CD4-positive, alpha-beta T cell (primary cell): ENCODE results near the gene XPNPEP2. TPM values are rescaled to one million over a fixed set of nuclear protein-coding genes. Genes with fewer than 3 reads are reported as not detected.

Source experiments
- ATAC-seq: fragments of 200-7000 bp; cut with Tn5 transposase; one replicate; pipeline ENCODE4 v1.10.0; 2022; ENCODE audit warnings: mild to moderate bottlenecking; ENCODE audit not compliant: poor library complexity
- CTCF ChIA-PET: fragments of 350-600 bp; sonication (Branson Sonifier 250); formaldehyde crosslinking; loops from one replicate; lab custom pipeline; 2021; ENCODE audit warnings: antibody characterized with exemption, inconsistent platforms; lab: Charles Lee
- POLR2A ChIA-PET: fragments of 350-600 bp; sonication (Branson Sonifier 250); formaldehyde crosslinking; loops from one replicate; lab custom pipeline; 2021; ENCODE audit warnings: antibody characterized with exemption, inconsistent platforms; lab: Charles Lee
- DNase-seq, 14 experiments: peaks; one replicate each; pipeline ENCODE4 v3.0.0-alpha.2; 2013 to 2020; ENCODE audit warnings: mixed read lengths in 2 of 14
- H3K27ac ChIP-seq, 2 donors: one replicate each; pipeline versions ENCODE4 v1.5.1 to v1.7.0; 2013; ENCODE audit warnings: low read length in 2 of 2, low read depth in 1 of 2, mild to moderate bottlenecking in 1 of 2
- H3K27me3 ChIP-seq, 2 experiments: 1 replicate in 1 of 2; 2 replicates in 1 of 2; pipeline versions ENCODE4 v1.6.1 to v1.7.0; 2013; ENCODE audit warnings: low read length in 2 of 2, control low read depth in 1 of 2, mild to moderate bottlenecking in 1 of 2, moderate library complexity in 1 of 2; ENCODE audit not compliant: insufficient read depth in 2 of 2, control insufficient read depth in 1 of 2
- H3K36me3 ChIP-seq: one replicate; pipeline ENCODE4 v1.6.1; 2013; ENCODE audit warnings: low read length, control low read depth; ENCODE audit not compliant: insufficient read depth
- H3K4me1 ChIP-seq: one replicate; pipeline ENCODE4 v1.6.1; 2013; ENCODE audit warnings: low read length, control low read depth; ENCODE audit not compliant: insufficient read depth
- H3K4me3 ChIP-seq: one replicate; pipeline ENCODE4 v1.5.1; 2013; ENCODE audit warnings: mild to moderate bottlenecking, low read length, moderate library complexity
- H3K9me3 ChIP-seq, 2 experiments: 1 replicate in 1 of 2; 2 replicates in 1 of 2; pipeline versions ENCODE4 v1.6.1 to v1.7.0; 2013; ENCODE audit warnings: low read length in 2 of 2, mild to moderate bottlenecking in 2 of 2, control low read depth in 1 of 2, moderate library complexity in 1 of 2; ENCODE audit not compliant: control insufficient read depth in 1 of 2, insufficient read depth in 1 of 2
- H3K27ac Mint-ChIP-seq: one replicate; pipeline ENCODE4 v1.8.0; 2020; ENCODE audit warnings: mixed read lengths
- H3K27me3 Mint-ChIP-seq: one replicate; pipeline ENCODE4 v1.8.0; 2021; ENCODE audit warnings: mixed read lengths
- H3K36me3 Mint-ChIP-seq: one replicate; pipeline ENCODE4 v1.8.0; 2021; ENCODE audit warnings: low read depth, mixed read lengths
- H3K4me1 Mint-ChIP-seq: one replicate; pipeline ENCODE4 v1.8.0; 2021; ENCODE audit warnings: low read depth, mixed read lengths
- H3K4me3 Mint-ChIP-seq: one replicate; pipeline ENCODE4 v1.8.0; 2020; ENCODE audit warnings: mild to moderate bottlenecking, mixed read lengths
- H3K9me3 Mint-ChIP-seq: one replicate; pipeline ENCODE4 v1.8.0; 2020; ENCODE audit warnings: mixed read lengths
- CTCF ChIP-seq: fragments of 200-600 bp; IDR thresholded peaks from one replicate; pipeline ENCODE4 v1.8.0; 2022; ENCODE audit warnings: antibody characterized with exemption, mild to moderate bottlenecking
- intact Hi-C, 2 experiments: fragments of 100-400 bp; cut with DNase I in 1 of 2; cut with micrococcal nuclease in 1 of 2; formaldehyde crosslinking; loops; one replicate each; pipeline versions ENCODE4 v1.15.1 to v1.9.0; 2023 to 2025; cut with DNase I, micrococcal nuclease
- total RNA-seq, 174 experiments: library from RNA in 2 of 174; stranded (reverse) in 2 of 174; gene quantifications; one replicate each; pipeline ENCODE4 v1.2.3 and lab custom pipeline; 2021 to 2026

The XPNPEP2 gene
- total RNA-seq, 2 experiments from 2014 or later = 0.16 to 0.17 TPM

DNA sequence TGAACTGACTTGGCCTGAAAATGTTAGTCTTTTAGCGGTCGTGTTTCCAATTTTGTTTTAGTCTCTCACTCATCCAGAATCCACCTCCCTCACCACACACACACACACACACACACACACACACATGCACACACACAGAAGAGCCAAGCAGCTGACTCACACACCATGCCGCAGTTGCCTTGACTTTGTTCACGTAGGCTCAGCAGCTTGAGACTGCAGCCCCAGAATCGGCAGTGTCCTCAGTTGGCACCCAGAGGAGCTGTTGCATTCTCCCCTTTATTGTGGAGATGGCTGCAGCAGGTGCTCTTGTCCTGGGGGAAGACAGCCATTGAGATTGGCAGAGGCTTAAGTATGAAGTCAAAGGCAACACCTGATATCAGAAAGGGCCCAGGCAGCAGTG is 20.9 kb upstream of the XPNPEP2 start:
- Mint-ChIP-seq H3K36me3 (no peaks in the 10 kb centered on the region), H3K9me3 (no peaks in the 10 kb centered on the region), H3K4me1 (peaks cover 13% of the 10 kb centered on the region), H3K27ac (no peak overlapping the region), H3K4me3 (no peak overlapping the region), H3K27me3 (no peaks in the 10 kb centered on the region)
- no peak for TF ChIP-seq CTCF
- no peak for DNase-seq
- intact Hi-C loops = no loop called here
- Histone ChIP-seq H3K27ac (no peak overlapping the region), H3K9me3 (no peaks in the 10 kb centered on the region), H3K36me3 (no peaks in the 10 kb centered on the region), H3K4me3 (no peak overlapping the region), H3K4me1 (peaks cover 12% of the 10 kb centered on the region), H3K27me3 (no peaks in the 10 kb centered on the region)
- POLR2A ChIA-PET = no interaction called here
- CTCF ChIA-PET = no interaction called here
- no peak for ATAC-seq

- CTCF ChIA-PET = no interaction called here
- H3K4me1 Mint-ChIP-seq = peaks cover 13% of the 10 kb centered on the region
These were observed 20.1 kb upstream of the XPNPEP2 start for GRCh38 chrX:129718676-129719075.

DNA sequence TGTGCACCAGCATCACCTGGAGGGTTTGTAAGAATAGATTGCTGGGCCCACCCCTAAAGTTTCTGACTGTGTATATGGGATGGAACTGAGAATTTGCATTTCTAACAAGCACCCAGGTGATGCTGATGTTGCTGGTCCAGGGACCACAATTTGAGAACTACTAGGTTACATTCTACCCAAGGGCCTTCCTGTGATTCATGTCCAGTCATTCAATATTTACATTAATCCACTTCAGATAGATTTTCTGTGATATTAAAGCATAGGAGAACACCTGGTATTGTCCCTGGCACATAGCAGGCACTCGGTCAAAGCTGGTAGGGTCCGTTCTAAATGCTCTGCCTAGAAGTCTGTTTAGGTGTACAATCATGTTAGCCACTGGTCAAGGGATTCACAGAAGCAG is 19.5 kb upstream of the XPNPEP2 start:
- no peak overlapping the region for H3K27ac Mint-ChIP-seq
- peaks cover 12% of the 10 kb centered on the region for H3K4me1 ChIP-seq
- TF ChIP-seq CTCF = no peak
- ATAC-seq = no peak
- H3K27ac ChIP-seq = no peak overlapping the region
- H3K27me3 ChIP-seq = no peaks in the 10 kb centered on the region
- ChIA-PET CTCF (no interaction called here), POLR2A (no interaction called here)
- H3K9me3 Mint-ChIP-seq = no peaks in the 10 kb centered on the region
- no peak overlapping the region for H3K4me3 ChIP-seq
- no peak overlapping the region for H3K4me3 Mint-ChIP-seq
- DNase-seq = no peak
- H3K27me3 Mint-ChIP-seq = no peaks in the 10 kb centered on the region
- no peaks in the 10 kb centered on the region for H3K36me3 Mint-ChIP-seq
- H3K36me3 ChIP-seq = no peaks in the 10 kb centered on the region
- peaks cover 14% of the 10 kb centered on the region for H3K4me1 Mint-ChIP-seq
- H3K9me3 ChIP-seq = no peaks in the 10 kb centered on the region
- intact Hi-C loops = no loop called here

More at GRCh38 chrX:129718676-129719075, 20.1 kb upstream of the XPNPEP2 start:
- Mint-ChIP-seq H3K9me3 (no peaks in the 10 kb centered on the region), H3K27ac (no peak overlapping the region), H3K27me3 (no peaks in the 10 kb centered on the region), H3K36me3 (no peaks in the 10 kb centered on the region), H3K4me3 (no peak overlapping the region)
- DNase-seq = no peak
- H3K9me3 ChIP-seq = no peaks in the 10 kb centered on the region
- no peak for ATAC-seq
- POLR2A ChIA-PET = no interaction called here
- H3K36me3 ChIP-seq = no peaks in the 10 kb centered on the region
- peaks cover 12% of the 10 kb centered on the region for H3K4me1 ChIP-seq
- intact Hi-C loops = no loop called here
- H3K4me3 ChIP-seq = no peak overlapping the region
- no peak overlapping the region for H3K27ac ChIP-seq
- TF ChIP-seq CTCF = no peak
- no peaks in the 10 kb centered on the region for H3K27me3 ChIP-seq
